ENCODE data around the gene PRDM16.

PRDM16 gene

DNA sequence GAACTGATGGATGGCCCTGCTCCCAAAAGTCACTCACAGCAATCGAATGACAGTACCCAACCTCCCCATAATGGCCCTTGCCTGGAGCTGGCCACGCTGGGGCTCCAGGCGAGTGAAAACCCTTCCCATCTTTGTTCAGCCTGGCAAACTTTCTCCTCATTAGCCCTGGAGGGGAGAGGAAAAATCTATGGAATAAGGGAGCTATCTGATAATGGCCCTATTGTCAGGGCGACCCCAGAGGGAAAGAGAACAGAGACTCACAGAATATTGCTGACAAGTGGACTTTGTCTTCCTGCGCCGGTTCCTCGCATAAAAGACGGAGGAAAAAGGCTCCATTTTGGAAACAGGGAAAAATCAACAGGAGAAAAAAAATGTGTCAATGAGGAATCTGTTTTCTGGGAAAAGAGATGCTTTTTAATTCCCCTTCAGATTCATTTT, 372.4 kb downstream of the PRDM16 start:
- no peak for DNase-seq
- TF ChIP-seq, protein P1, sequence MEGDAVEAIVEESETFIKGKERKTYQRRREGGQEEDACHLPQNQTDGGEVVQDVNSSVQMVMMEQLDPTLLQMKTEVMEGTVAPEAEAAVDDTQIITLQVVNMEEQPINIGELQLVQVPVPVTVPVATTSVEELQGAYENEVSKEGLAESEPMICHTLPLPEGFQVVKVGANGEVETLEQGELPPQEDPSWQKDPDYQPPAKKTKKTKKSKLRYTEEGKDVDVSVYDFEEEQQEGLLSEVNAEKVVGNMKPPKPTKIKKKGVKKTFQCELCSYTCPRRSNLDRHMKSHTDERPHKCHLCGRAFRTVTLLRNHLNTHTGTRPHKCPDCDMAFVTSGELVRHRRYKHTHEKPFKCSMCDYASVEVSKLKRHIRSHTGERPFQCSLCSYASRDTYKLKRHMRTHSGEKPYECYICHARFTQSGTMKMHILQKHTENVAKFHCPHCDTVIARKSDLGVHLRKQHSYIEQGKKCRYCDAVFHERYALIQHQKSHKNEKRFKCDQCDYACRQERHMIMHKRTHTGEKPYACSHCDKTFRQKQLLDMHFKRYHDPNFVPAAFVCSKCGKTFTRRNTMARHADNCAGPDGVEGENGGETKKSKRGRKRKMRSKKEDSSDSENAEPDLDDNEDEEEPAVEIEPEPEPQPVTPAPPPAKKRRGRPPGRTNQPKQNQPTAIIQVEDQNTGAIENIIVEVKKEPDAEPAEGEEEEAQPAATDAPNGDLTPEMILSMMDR (IDR thresholded peaks at IDR 0.05; ENCODE audit: low read depth, low read length): no peak
- Histone ChIP-seq H3K27me3 (ENCODE audit: insufficient read depth, low read depth, severe bottlenecking) (no peaks in the 10 kb centered on the region), H3K36me3 (no peaks in the 10 kb centered on the region), H3K9me3 (ENCODE audit: severe bottlenecking) (peaks cover 3% of the 10 kb centered on the region), H3K4me3 (ENCODE audit: low read depth, low read length) (no peak overlapping the region), H3K27ac (no peak overlapping the region)

DNA sequence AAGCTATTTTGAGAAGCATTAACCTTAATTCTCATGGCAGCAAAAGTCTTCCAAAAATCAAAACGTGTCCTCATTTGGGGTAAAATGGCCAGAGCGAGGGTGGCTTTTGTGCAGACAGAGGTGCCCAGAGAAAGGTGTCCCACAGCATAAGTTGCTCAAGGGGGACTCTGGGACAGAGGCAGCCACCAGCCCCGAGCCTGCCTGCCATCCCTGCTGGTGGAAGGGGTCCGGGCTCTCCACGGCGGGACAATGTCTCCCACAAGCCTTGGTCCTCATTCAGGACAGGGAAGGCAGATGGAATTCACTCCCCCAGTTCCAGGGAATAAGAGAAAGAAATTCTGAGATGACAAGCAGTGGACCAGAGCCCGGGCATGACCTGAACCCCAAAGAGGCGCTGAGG, 372.9 kb downstream of the PRDM16 start:
- H3K27me3 ChIP-seq (ENCODE audit: insufficient read depth, low read depth, severe bottlenecking): no peaks in the 10 kb centered on the region

DNA sequence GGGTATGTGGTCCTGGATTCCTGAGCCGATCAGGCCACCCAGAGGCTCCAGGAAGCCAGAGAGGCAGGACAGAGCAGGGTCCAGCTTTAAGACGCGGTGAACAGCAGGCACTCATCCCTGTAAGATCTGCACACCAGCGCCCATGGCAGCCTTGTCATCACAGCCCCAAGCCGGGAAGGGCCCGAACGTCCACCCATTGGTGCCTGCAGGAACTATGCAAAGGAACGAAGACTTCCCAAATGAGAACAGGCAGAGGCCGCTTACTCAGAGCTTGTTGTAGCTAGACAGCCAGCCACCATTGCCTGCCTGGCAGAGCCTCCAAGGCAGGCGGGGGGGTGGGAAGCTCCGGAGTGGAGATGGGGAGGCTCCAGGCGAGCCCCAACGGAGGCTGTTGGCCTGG, 373.3 kb downstream of the PRDM16 start:
- TF ChIP-seq, protein P1 (IDR thresholded peaks at IDR 0.05; ENCODE audit: low read depth, low read length): no peak
- DNase-seq: no peak
- H3K4me3 ChIP-seq (ENCODE audit: low read depth, low read length): no peak overlapping the region
- H3K27me3 ChIP-seq (ENCODE audit: insufficient read depth, low read depth, severe bottlenecking): no peaks in the 10 kb centered on the region
- H3K36me3 ChIP-seq: no peaks in the 10 kb centered on the region
- no peak overlapping the region for H3K27ac ChIP-seq
- peaks cover 3% of the 10 kb centered on the region for H3K9me3 ChIP-seq (ENCODE audit: severe bottlenecking)

More for the DNA sequence above, 372.9 kb downstream of the PRDM16 start:
- Histone ChIP-seq H3K36me3 (no peaks in the 10 kb centered on the region), H3K9me3 (ENCODE audit: severe bottlenecking) (peaks cover 3% of the 10 kb centered on the region), H3K27ac (no peak overlapping the region), H3K4me3 (ENCODE audit: low read depth, low read length) (no peak overlapping the region)
- DNase-seq: no peak
- TF ChIP-seq, protein P1 (IDR thresholded peaks at IDR 0.05; ENCODE audit: low read depth, low read length): no peak

DNA sequence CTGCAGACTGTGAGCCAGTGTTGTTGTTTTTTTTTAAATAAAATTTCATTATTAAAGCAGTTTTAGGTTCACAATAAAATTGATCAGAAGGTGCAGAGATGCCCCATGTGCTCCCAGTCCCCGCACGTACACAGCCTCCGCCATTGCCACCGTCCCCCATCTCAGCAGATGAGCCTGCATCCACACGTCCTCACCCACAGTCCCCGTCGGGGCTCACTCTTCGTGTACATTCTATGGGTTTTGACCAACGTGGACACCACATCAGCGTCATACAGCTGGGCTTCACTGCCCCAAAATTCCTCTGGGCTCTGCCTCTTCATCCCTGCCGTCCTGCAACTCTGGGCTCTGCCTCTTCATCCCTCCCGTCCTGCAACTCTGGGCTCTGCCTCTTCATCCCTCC, 373.9 kb downstream of the PRDM16 start:
- TF ChIP-seq, protein P1 (IDR thresholded peaks at IDR 0.05; ENCODE audit: low read depth, low read length): no peak
- no peak overlapping the region for H3K27ac ChIP-seq
- H3K27me3 ChIP-seq (ENCODE audit: insufficient read depth, low read depth, severe bottlenecking): no peaks in the 10 kb centered on the region
- H3K36me3 ChIP-seq: no peaks in the 10 kb centered on the region
- no peak overlapping the region for H3K4me3 ChIP-seq (ENCODE audit: low read depth, low read length)
- peaks cover 8% of the 10 kb centered on the region for H3K9me3 ChIP-seq (ENCODE audit: severe bottlenecking)
- DNase-seq: no peak

DNA sequence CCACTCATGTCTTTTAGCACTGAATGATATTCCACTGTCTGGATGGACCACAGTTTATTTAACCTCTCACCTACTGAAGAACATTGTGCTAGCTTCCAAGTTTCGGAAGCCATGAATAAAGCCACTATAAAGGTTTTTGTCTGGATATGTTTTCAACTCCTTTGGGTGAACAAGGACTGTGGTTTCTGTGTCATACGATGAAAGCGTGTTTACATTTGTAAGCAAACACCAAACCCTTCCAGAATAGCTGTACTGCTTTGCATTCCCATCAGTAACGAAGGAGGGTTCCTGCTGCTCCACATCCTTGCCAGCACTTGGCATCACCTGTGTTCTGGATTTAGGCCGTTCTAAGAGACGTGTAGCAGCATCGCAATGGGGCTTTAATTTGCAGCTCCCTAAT, 374.8 kb downstream of the PRDM16 start:
- Histone ChIP-seq H3K27ac (no peak overlapping the region), H3K27me3 (ENCODE audit: insufficient read depth, low read depth, severe bottlenecking) (no peaks in the 10 kb centered on the region), H3K9me3 (ENCODE audit: severe bottlenecking) (peaks cover 9% of the 10 kb centered on the region), H3K4me3 (ENCODE audit: low read depth, low read length) (no peak overlapping the region), H3K36me3 (no peaks in the 10 kb centered on the region)
- TF ChIP-seq, protein P1 (IDR thresholded peaks at IDR 0.05; ENCODE audit: low read depth, low read length): no peak
- no peak for DNase-seq

DNA sequence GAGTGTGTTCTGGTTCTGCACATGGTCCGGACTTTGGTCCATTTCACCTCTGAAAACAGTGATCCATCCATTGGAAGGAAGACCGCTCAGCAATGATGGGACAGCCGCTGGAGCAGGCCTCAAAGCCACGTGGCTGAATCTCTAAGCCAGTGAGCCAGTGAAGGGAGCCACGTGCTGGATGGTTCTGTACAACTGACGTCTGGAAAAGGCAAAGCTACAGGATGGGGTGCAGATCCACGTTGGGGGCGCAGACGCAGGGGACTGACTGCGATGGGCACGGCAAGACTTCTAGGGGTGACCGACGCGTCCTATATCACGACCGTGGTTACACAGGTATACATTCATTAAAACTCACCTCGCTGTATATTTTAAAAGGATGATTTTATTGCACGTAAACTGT, 375.3 kb downstream of the PRDM16 start:
- no peak for DNase-seq
- H3K27me3 ChIP-seq (ENCODE audit: insufficient read depth, low read depth, severe bottlenecking): no peaks in the 10 kb centered on the region
- H3K36me3 ChIP-seq: no peaks in the 10 kb centered on the region
- H3K9me3 ChIP-seq (ENCODE audit: severe bottlenecking): peaks cover 9% of the 10 kb centered on the region
- no peak overlapping the region for H3K4me3 ChIP-seq (ENCODE audit: low read depth, low read length)
- no peak overlapping the region for H3K27ac ChIP-seq
- TF ChIP-seq, protein P1 (IDR thresholded peaks at IDR 0.05; ENCODE audit: low read depth, low read length): no peak

Measured in WERI-Rb-1 (cell line).